Measurements from ENCODE around the gene MUSTN1. TPM values are rescaled to one million over a fixed set of nuclear protein-coding genes. Genes with fewer than 3 reads are reported as not detected.
A peak's percentile ranks its signal among the peaks of the same experiment; 100 is the strongest.

The MUSTN1 gene
- total and polyA plus RNA-seq, 7 donors, result 4.2 to 12.7 (median 8.2) TPM; not detected in 1

- Histone ChIP-seq H3K36me3 (peaks cover 9 to 65% (median 20%) of the 10 kb centered on the region in 4 donors), H3K9me3 (no peaks in the 10 kb centered on the region), H3K4me1 (peaks cover 0 to 50% (median 30%) of the 10 kb centered on the region in 4 donors), H3K27me3 (no peaks in the 10 kb centered on the region), H3K27ac (peak overlapping the region in 2 of 4 donors; percentile 78 to 79), H3K4me3 (no peak overlapping the region)
- intact Hi-C loops (cut with DNase I), result loop anchor here (5.0 to 10.0 kb wide), 4 partner anchors 50 to 225 kb away; partner anchors contain the start of genes NEK4 and STIMATE
- TF ChIP-seq POLR2AphosphoS5 (IDR thresholded peaks at IDR 0.05), result no peak
- TF ChIP-seq POLR2A (IDR thresholded peaks at IDR 0.05), result no peak
- TF ChIP-seq CTCF (IDR thresholded peaks at IDR 0.05), result no peak
- TF ChIP-seq EP300 (IDR thresholded peaks at IDR 0.05), result no peak
- WGBS, 2 donors, result 94 to 96% methylated on average over 6 of the region's 6 CpGs
- DNase-seq, result no peak
Observed at GRCh38 chr3:52847241-52847640, 12.4 kb upstream of the MUSTN1 start.

DNA sequence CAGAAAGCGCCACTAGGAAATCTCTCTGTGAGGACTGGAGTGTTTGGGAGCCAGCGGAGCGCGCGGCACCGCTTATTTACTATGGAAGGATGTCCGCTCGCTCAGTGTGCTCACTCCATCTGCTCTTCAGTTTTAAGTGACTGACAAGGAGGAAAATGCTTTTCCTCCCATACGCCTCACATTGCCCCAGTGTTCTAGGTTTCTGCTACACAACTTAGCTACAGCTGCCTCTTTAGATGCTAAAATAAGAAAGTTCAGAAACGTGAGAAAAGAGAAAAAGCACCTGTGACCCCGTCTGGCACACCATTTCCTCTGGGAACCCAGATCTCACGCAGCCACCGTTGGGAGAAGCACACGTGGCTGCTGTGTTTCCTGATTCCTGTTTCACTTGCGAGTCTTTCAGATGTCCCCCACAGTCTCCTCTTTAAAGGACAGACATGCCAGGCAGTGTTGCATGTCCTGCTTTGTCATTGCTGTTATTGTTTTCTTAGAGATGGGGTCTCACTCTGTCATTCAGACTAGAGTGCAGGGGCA, 11.7 kb upstream of the MUSTN1 start:
- Histone ChIP-seq H3K4me1 (peaks cover 0 to 50% (median 30%) of the 10 kb centered on the region in 4 donors), H3K27ac (peak overlapping the region in 3 of 4 donors; percentile 67 to 79 (median 78)), H3K36me3 (peaks cover 7 to 65% (median 19%) of the 10 kb centered on the region in 4 donors), H3K27me3 (no peaks in the 10 kb centered on the region), H3K4me3 (no peak overlapping the region), H3K9me3 (no peaks in the 10 kb centered on the region)
- DNase-seq, result no peak
- intact Hi-C loops (cut with DNase I), result loop anchor here (5.0 to 10.0 kb wide), 4 partner anchors 51 to 226 kb away; partner anchors contain the start of genes NEK4 and STIMATE
- no peak for TF ChIP-seq POLR2AphosphoS5 (IDR thresholded peaks at IDR 0.05)
- no peak for TF ChIP-seq CTCF (IDR thresholded peaks at IDR 0.05)
- no peak for TF ChIP-seq EP300 (IDR thresholded peaks at IDR 0.05)
- TF ChIP-seq POLR2A (IDR thresholded peaks at IDR 0.05), result no peak
- 69 to 85% methylated on average over 15 of the region's 15 CpGs for WGBS, 2 donors

GRCh38 chr3:52845691-52846431, 11.0 kb upstream of the MUSTN1 start:
- intact Hi-C loops (cut with DNase I), result loop anchor here (5.0 to 10.0 kb wide), 4 partner anchors 51 to 226 kb away; partner anchors contain the start of genes NEK4 and STIMATE

GRCh38 chr3:52845157-52845556, 10.3 kb upstream of the MUSTN1 start:
- WGBS, 2 donors, result 32 to 58% methylated on average over 6 of the region's 6 CpGs
- Histone ChIP-seq H3K27me3 (no peaks in the 10 kb centered on the region), H3K9me3 (no peaks in the 10 kb centered on the region), H3K27ac (peak overlapping the region; percentile 67 to 79 (median 74)), H3K4me3 (no peak overlapping the region), H3K36me3 (peaks cover 7 to 72% (median 21%) of the 10 kb centered on the region in 4 donors), H3K4me1 (peaks cover 0 to 50% (median 30%) of the 10 kb centered on the region in 4 donors)
- peak; percentile 90 for DNase-seq
- TF ChIP-seq CTCF (IDR thresholded peaks at IDR 0.05), result no peak
- peak in 3 of 4 donors; percentile 29 to 46 (median 31) for TF ChIP-seq POLR2AphosphoS5 (IDR thresholded peaks at IDR 0.05)
- intact Hi-C loops (cut with DNase I), result loop anchor here (5.0 to 10.0 kb wide), 4 partner anchors 52 to 227 kb away; partner anchors contain the start of genes NEK4 and STIMATE

More at GRCh38 chr3:52845691-52846431, 11.0 kb upstream of the MUSTN1 start:
- Histone ChIP-seq H3K9me3 (no peaks in the 10 kb centered on the region), H3K4me3 (no peak overlapping the region), H3K27ac (peak overlapping the region; percentile 67 to 79 (median 74)), H3K36me3 (peaks cover 7 to 65% (median 20%) of the 10 kb centered on the region in 4 donors), H3K27me3 (no peaks in the 10 kb centered on the region), H3K4me1 (peaks cover 0 to 50% (median 30%) of the 10 kb centered on the region in 4 donors)
- DNase-seq, result no peak
- TF ChIP-seq EP300 (IDR thresholded peaks at IDR 0.05) (no peak), CTCF (IDR thresholded peaks at IDR 0.05) (peak in 2 of 4 experiments; percentile 26 to 50)
- WGBS, 2 donors, result 71 to 82% methylated on average over 7 of the region's 7 CpGs

All from sigmoid colon (tissue), 7 donors.